CD4-positive, alpha-beta memory T cell (primary cell): Measurements from ENCODE around the gene SOX8. TPM values are rescaled to one million over a fixed set of nuclear protein-coding genes. Genes with fewer than 3 reads are reported as not detected.

Experiments used
- CTCF ChIA-PET: fragments of 350-600 bp; sonication (Branson Sonifier 250); formaldehyde crosslinking; loops from one replicate; lab custom pipeline; 2021; ENCODE audit warnings: inconsistent platforms; ENCODE audit not compliant: partially characterized antibody; lab: Charles Lee
- POLR2A ChIA-PET: fragments of 350-600 bp; sonication (Branson Sonifier 250); formaldehyde crosslinking; loops from one replicate; lab custom pipeline; 2021; ENCODE audit not compliant: partially characterized antibody; lab: Charles Lee
- DNase-seq, 5 donors: peaks; one replicate each; pipeline versions ENCODE4 v3.0.0 to v3.0.0-alpha.2; 2020 to 2022; ENCODE audit warnings: mixed read lengths in 1 of 5
- H3K27ac ChIP-seq: one replicate; pipeline ENCODE4 v1.7.0; 2013; ENCODE audit warnings: low read depth, low read length
- H3K27me3 ChIP-seq: 2 replicates; pipeline ENCODE4 v1.7.0; 2013; ENCODE audit warnings: mild to moderate bottlenecking, low read length, moderate library complexity; ENCODE audit not compliant: insufficient read depth
- H3K36me3 ChIP-seq: 2 replicates; pipeline ENCODE4 v1.7.0; 2013; ENCODE audit warnings: mild to moderate bottlenecking, low read length, moderate library complexity; ENCODE audit not compliant: insufficient read depth
- H3K4me1 ChIP-seq: 2 replicates; pipeline ENCODE4 v1.7.0; 2013; ENCODE audit warnings: mild to moderate bottlenecking, low read length, moderate library complexity; ENCODE audit not compliant: insufficient read depth
- H3K4me3 ChIP-seq, 2 donors: one replicate each; pipeline ENCODE4 v1.7.0; 2013; ENCODE audit warnings: low read length in 2 of 2, mild to moderate bottlenecking in 1 of 2
- H3K9me3 ChIP-seq, 2 donors: one replicate each; pipeline ENCODE4 v1.7.0; 2013; ENCODE audit warnings: low read length in 2 of 2, control low read depth in 1 of 2; ENCODE audit not compliant: control insufficient read depth in 1 of 2
- H3K27ac Mint-ChIP-seq, 7 donors: one replicate each; pipeline ENCODE4 v1.8.0; 2020 to 2021; ENCODE audit warnings: mixed read lengths in 7 of 7, mild to moderate bottlenecking in 6 of 7, inconsistent platforms in 3 of 7, moderate library complexity in 3 of 7
- H3K27me3 Mint-ChIP-seq, 2 donors: one replicate each; pipeline ENCODE4 v1.8.0; 2020 to 2021; ENCODE audit warnings: mixed read lengths in 2 of 2
- H3K36me3 Mint-ChIP-seq, 2 donors: one replicate each; pipeline ENCODE4 v1.8.0; 2020 to 2021; ENCODE audit warnings: mixed read lengths in 2 of 2, inconsistent platforms in 1 of 2, mild to moderate bottlenecking in 1 of 2
- H3K4me1 Mint-ChIP-seq, 4 donors: one replicate each; pipeline ENCODE4 v1.8.0; 2020 to 2021; ENCODE audit warnings: mixed read lengths in 4 of 4, mild to moderate bottlenecking in 1 of 4
- H3K4me3 Mint-ChIP-seq, 8 donors: one replicate each; pipeline ENCODE4 v1.8.0; 2020 to 2021; ENCODE audit warnings: mixed read lengths in 8 of 8, mild to moderate bottlenecking in 7 of 8, moderate library complexity in 6 of 8, inconsistent platforms in 3 of 8
- H3K9me3 Mint-ChIP-seq, 8 donors: one replicate each; pipeline ENCODE4 v1.8.0; 2020 to 2021; ENCODE audit warnings: mixed read lengths in 8 of 8, mild to moderate bottlenecking in 5 of 8, inconsistent platforms in 3 of 8, moderate library complexity in 1 of 8
- intact Hi-C: fragments of 100-400 bp; cut with micrococcal nuclease; formaldehyde crosslinking; loops from one replicate; pipeline ENCODE4 v1.15.1; 2023
- polyA plus RNA-seq, 2 donors: library from polyadenylated mRNA; unstranded; fragments of 300-500 nt; fragmentation: Illumina TruSeq; gene quantifications; one replicate each; pipeline ENCODE4 v1.2.3, GENCODE V29; 2021
- total RNA-seq, 2 experiments: library from RNA; stranded (reverse); gene quantifications; one replicate each; pipeline ENCODE4 v1.2.3, GENCODE V29; 2021

The SOX8 gene
- total and polyA plus RNA-seq, 4 experiments from 2014 or later = 0.47 to 3.4 (median 2.4) TPM

DNA sequence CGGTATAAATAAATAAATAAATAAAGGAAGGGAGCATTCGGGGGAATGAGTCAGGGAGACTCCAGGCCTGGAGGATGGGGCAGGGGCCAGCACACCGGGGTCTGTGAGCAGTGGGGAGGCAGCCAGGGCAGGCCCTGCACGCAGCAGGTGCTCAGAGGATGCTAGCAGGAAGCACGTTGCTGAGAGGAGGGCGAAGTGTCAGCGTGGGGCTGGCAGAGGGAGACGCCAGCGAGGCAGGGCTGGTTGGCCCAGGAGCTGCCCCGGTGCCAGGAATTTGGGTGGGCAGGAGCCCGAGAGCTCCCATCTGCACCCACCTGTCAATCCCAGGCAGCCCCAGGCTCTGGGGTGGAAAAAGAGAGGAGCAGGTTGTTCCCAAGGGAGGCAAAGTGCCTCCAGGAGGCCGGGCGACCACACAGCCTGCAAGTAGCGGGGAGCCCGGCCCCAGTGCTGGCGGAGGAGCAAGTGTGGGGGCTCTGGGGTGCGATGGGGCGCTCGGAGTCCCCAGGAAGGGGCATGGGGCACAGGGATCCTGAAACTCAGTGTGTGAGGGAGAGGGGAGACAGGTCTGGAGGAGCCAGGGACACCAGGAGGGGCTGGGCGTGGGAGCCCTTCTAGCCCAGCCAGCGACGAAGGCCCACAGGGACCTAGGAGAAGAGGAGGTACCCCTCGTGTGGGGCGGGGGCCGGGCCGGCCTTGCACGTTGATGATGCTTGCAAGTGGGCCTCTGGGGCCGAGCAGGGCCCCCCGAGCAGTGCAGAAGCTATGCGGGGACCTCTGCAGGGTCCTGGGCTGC is 28.0 kb downstream of the SOX8 start:
- H3K4me1 ChIP-seq = peaks cover 9% of the 10 kb centered on the region
- DNase-seq = peak in 1 of 5 donors; percentile 17
- H3K27me3 ChIP-seq = no peaks in the 10 kb centered on the region
- Mint-ChIP-seq H3K27me3 (peaks cover 2% of the 10 kb centered on the region in 2 donors), H3K27ac (peak overlapping the region in 1 of 7 donors; percentile 37), H3K4me1 (peaks cover 4 to 14% (median 11%) of the 10 kb centered on the region in 4 donors), H3K36me3 (no peaks in the 10 kb centered on the region), H3K4me3 (no peak overlapping the region), H3K9me3 (peaks cover 0 to 1% (median 0%) of the 10 kb centered on the region in 8 donors)
- H3K9me3 ChIP-seq = no peaks in the 10 kb centered on the region
- POLR2A ChIA-PET = no interaction called here
- H3K27ac ChIP-seq = no peak overlapping the region
- no peak overlapping the region for H3K4me3 ChIP-seq
- no peaks in the 10 kb centered on the region for H3K36me3 ChIP-seq
- CTCF ChIA-PET = no interaction called here
- intact Hi-C loops = no loop called here

- Histone ChIP-seq H3K27ac (no peak overlapping the region), H3K27me3 (no peaks in the 10 kb centered on the region), H3K4me1 (peaks cover 4% of the 10 kb centered on the region), H3K4me3 (no peak overlapping the region), H3K9me3 (no peaks in the 10 kb centered on the region), H3K36me3 (no peaks in the 10 kb centered on the region)
- peaks cover 0 to 1% (median 0%) of the 10 kb centered on the region in 8 donors for H3K9me3 Mint-ChIP-seq
- peaks cover 3 to 11% (median 9%) of the 10 kb centered on the region in 4 donors for H3K4me1 Mint-ChIP-seq
- peak in 1 of 5 donors; percentile 7 for DNase-seq
- intact Hi-C loops = no loop called here
- ChIA-PET CTCF (no interaction called here), POLR2A (no interaction called here)
- H3K4me3 Mint-ChIP-seq = no peak overlapping the region
- H3K27ac Mint-ChIP-seq = no peak overlapping the region
- H3K36me3 Mint-ChIP-seq = no peaks in the 10 kb centered on the region
- H3K27me3 Mint-ChIP-seq = peaks cover 2% of the 10 kb centered on the region in 2 donors
Observed at GRCh38 chr16:1010251-1010650, 28.7 kb downstream of the SOX8 start.

DNA sequence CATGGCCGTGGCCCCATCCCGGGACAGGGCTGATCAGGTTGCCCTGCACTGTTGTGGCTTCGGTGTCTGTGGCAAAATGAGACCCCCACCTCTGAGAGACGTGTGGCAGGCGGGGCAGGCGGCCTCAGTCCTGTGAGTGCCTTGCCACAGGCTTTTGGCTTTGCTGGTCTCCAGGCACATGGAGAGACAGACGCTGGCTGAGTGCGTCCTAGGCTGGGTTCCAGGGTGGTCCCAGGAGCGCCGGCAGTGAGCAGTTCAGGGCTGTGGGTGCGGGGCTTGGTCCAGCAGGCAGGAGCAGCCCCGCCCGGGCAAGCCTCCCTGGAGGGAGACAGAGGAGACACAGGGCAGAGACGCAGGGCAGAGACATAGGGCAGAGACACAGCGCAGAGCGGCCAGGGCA is 29.2 kb downstream of the SOX8 start:
- H3K9me3 Mint-ChIP-seq = peaks cover 0 to 1% (median 0%) of the 10 kb centered on the region in 8 donors
- Histone ChIP-seq H3K27me3 (no peaks in the 10 kb centered on the region), H3K9me3 (no peaks in the 10 kb centered on the region), H3K4me3 (no peak overlapping the region), H3K36me3 (no peaks in the 10 kb centered on the region), H3K4me1 (no peaks in the 10 kb centered on the region), H3K27ac (no peak overlapping the region)
- peaks cover 2 to 5% (median 4%) of the 10 kb centered on the region in 4 donors for H3K4me1 Mint-ChIP-seq
- peak in 1 of 5 donors; percentile 9 for DNase-seq
- H3K4me3 Mint-ChIP-seq = no peak overlapping the region
- peaks cover 2% of the 10 kb centered on the region in 2 donors for H3K27me3 Mint-ChIP-seq
- ChIA-PET POLR2A (no interaction called here), CTCF (no interaction called here)
- H3K36me3 Mint-ChIP-seq = no peaks in the 10 kb centered on the region
- intact Hi-C loops = no loop called here
- H3K27ac Mint-ChIP-seq = peak overlapping the region in 1 of 7 donors; percentile 74

DNA sequence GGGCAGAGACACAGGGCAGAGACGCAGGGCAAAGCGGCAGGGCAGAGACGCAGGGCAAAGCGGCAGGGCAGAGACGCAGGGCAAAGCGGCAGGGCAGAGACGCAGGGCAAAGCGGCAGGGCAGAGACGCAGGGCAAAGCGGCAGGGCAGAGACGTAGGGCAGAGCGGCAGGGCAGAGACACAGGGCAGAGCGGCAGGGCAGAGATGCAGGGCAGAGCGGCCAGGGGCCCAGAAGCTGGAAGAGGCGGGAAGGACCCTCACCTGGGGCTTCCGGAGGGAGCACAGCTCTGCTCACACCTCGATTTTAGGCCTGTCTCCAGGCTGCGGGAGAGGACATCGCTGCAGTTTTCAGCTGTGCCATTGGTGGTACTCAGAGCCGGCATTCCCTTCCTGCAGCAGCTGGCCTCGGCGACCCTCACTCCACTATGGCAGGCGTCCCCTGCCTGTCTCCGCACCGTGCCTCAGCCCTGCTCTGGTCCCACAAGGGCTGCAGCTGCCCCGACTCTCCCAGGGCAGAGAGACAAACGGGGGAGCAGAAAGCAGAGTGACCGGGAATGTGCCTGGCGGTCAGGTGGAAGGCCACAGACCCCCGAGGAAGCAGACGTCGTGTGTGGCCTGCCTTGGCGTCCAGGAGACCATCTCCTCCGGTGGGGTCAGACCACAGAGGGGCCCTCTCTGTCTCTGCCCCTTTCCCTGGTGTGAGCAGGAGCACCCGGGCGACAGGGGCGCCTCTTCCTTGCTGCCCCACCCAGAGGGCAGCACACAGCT is 29.9 kb downstream of the SOX8 start:
- H3K27ac ChIP-seq = no peak overlapping the region
- DNase-seq = peak in 1 of 5 donors; percentile 19
- no peaks in the 10 kb centered on the region for H3K36me3 ChIP-seq
- ChIA-PET POLR2A (no interaction called here), CTCF (interaction anchor here (1.0 kb wide), 1 partner anchor 14 kb away, joined by 3 read pairs; no protein-coding TSS in a partner anchor)
- Mint-ChIP-seq H3K9me3 (peaks cover 0 to 1% (median 0%) of the 10 kb centered on the region in 8 donors), H3K36me3 (no peaks in the 10 kb centered on the region), H3K27me3 (peaks cover 2% of the 10 kb centered on the region in 2 donors), H3K27ac (peak overlapping the region in 1 of 7 donors; percentile 74), H3K4me3 (no peak overlapping the region), H3K4me1 (peaks cover 0 to 2% (median 0%) of the 10 kb centered on the region in 4 donors)
- no peaks in the 10 kb centered on the region for H3K9me3 ChIP-seq
- H3K4me1 ChIP-seq = no peaks in the 10 kb centered on the region
- intact Hi-C loops = no loop called here
- no peaks in the 10 kb centered on the region for H3K27me3 ChIP-seq
- H3K4me3 ChIP-seq = no peak overlapping the region

- CTCF ChIA-PET = interaction anchor here (1.0 kb wide), 1 partner anchor 14 kb away, joined by 3 read pairs; no protein-coding TSS in a partner anchor
- no peak overlapping the region for H3K27ac Mint-ChIP-seq
- Histone ChIP-seq H3K36me3 (no peaks in the 10 kb centered on the region), H3K4me1 (no peaks in the 10 kb centered on the region), H3K4me3 (no peak overlapping the region), H3K27ac (no peak overlapping the region), H3K27me3 (no peaks in the 10 kb centered on the region), H3K9me3 (no peaks in the 10 kb centered on the region)
- no peak overlapping the region for H3K4me3 Mint-ChIP-seq
- H3K9me3 Mint-ChIP-seq = peaks cover 0 to 1% (median 0%) of the 10 kb centered on the region in 8 donors
- H3K36me3 Mint-ChIP-seq = no peaks in the 10 kb centered on the region
- POLR2A ChIA-PET = no interaction called here
- intact Hi-C loops = no loop called here
- no peak for DNase-seq
- peaks cover 0 to 2% (median 0%) of the 10 kb centered on the region in 4 donors for H3K4me1 Mint-ChIP-seq
- H3K27me3 Mint-ChIP-seq = peaks cover 2% of the 10 kb centered on the region in 2 donors
Observed at GRCh38 chr16:1012135-1012534, 30.6 kb downstream of the SOX8 start.

DNA sequence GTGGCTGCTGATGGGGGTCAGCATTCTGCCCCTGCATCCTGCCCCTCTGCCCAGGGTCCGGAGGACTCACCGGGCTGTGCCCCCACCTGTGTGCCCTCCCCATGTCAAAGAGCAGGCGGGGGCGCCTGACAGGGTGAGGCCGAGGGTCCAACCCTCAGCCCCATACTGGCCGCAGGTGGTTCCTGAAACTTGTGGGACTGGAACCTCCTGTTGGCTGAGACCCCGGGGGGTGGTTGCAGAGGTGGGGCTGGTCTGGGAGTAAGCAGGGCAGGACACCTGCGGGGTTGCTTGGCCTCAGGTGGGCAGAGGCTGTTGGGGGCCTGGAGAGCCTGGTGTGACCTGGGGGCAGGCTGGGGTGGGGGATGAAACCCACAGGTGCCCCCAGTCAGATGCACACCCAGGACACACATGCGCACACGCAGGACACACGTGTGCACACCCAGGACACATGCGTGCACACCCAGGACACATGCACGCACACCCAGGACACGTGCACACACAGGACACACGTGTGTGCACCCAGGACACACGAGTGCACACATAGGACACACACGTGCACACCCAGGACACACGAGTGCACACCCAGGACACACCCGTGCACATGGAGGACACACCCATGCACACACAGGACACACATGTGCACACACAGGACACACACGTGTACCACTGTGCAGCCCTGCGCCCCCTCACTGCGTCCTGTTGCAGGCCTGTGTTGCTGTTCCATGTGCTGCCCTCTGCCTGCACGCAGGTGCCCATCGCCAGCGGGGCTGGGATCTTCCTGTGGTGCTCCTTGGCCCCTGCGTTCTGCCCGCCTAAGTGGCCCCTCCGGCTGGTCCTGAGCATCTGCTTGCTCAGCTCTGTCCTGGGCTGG is 31.4 kb downstream of the SOX8 start:
- intact Hi-C loops = no loop called here
- no peak for DNase-seq
- Histone ChIP-seq H3K27ac (no peak overlapping the region), H3K36me3 (no peaks in the 10 kb centered on the region), H3K9me3 (no peaks in the 10 kb centered on the region), H3K4me1 (no peaks in the 10 kb centered on the region), H3K27me3 (no peaks in the 10 kb centered on the region), H3K4me3 (no peak overlapping the region)
- peaks cover 0 to 1% (median 0%) of the 10 kb centered on the region in 8 donors for H3K9me3 Mint-ChIP-seq
- no peak overlapping the region for H3K4me3 Mint-ChIP-seq
- peaks cover 0 to 2% (median 0%) of the 10 kb centered on the region in 4 donors for H3K4me1 Mint-ChIP-seq
- peaks cover 2% of the 10 kb centered on the region in 2 donors for H3K27me3 Mint-ChIP-seq
- H3K27ac Mint-ChIP-seq = no peak overlapping the region
- POLR2A ChIA-PET = no interaction called here
- H3K36me3 Mint-ChIP-seq = no peaks in the 10 kb centered on the region
- CTCF ChIA-PET = interaction anchor here (1.0 kb wide), 1 partner anchor 15 kb away, joined by 3 read pairs; no protein-coding TSS in a partner anchor
